ENCODE measurements around the gene HOXA6.

DNA sequence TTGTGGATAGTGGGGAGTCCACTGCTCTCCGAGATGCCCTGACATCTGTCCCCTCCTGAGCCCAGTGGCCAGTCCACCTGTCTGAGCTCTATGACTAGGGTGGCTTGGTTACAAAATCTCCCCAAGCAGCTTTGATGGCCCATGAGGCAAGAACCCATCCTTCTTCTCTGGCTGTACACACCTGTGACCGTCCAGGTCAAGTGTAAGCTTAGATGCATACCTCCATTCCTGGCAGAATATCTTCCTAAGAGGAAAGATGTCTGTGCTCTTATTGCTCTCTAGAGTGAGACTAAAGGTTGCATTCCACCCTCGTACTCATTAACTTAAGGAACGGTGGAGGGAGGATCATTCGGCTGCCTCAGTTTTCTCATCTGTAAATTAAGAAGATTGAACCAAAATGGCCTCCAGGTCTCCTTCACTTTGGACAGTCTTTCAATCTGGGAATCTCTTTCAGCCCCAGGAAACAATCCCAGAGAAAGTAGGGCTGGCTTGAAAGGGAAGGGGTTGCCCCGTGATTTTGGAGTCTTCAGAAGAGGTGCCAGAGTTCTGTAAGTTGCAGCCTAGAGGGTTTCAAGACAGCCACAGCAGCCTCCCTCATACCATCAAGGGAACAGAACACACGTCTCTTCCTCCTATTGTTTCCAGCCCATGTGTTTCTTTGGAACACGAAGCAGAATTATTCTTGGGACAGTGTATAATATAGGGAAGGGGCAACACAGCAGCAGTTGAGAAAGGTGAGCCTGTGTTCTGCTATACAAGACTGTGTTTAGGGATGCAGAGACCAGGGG, 22.5 kb downstream of the HOXA6 start:
- no peak for TF ChIP-seq EP300 (conservative IDR thresholded peaks at IDR 0.05; ENCODE audit: poor library complexity, severe bottlenecking)
- TF ChIP-seq, protein P1, sequence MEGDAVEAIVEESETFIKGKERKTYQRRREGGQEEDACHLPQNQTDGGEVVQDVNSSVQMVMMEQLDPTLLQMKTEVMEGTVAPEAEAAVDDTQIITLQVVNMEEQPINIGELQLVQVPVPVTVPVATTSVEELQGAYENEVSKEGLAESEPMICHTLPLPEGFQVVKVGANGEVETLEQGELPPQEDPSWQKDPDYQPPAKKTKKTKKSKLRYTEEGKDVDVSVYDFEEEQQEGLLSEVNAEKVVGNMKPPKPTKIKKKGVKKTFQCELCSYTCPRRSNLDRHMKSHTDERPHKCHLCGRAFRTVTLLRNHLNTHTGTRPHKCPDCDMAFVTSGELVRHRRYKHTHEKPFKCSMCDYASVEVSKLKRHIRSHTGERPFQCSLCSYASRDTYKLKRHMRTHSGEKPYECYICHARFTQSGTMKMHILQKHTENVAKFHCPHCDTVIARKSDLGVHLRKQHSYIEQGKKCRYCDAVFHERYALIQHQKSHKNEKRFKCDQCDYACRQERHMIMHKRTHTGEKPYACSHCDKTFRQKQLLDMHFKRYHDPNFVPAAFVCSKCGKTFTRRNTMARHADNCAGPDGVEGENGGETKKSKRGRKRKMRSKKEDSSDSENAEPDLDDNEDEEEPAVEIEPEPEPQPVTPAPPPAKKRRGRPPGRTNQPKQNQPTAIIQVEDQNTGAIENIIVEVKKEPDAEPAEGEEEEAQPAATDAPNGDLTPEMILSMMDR (IDR thresholded peaks at IDR 0.05; ENCODE audit: poor library complexity, severe bottlenecking): no peak
- no peak for TF ChIP-seq SMC3 (conservative IDR thresholded peaks at IDR 0.05; ENCODE audit: poor library complexity)
- TF ChIP-seq EZH2 (IDR thresholded peaks at IDR 0.05; ENCODE audit: borderline replicate concordance, insufficient read depth, low read length, poor library complexity, severe bottlenecking): no peak
- TF ChIP-seq TAF1 (IDR thresholded peaks at IDR 0.05; ENCODE audit: low read depth): no peak
- TF ChIP-seq POLR2AphosphoS5 (IDR thresholded peaks at IDR 0.05): no peak
- TF ChIP-seq, protein P2, sequence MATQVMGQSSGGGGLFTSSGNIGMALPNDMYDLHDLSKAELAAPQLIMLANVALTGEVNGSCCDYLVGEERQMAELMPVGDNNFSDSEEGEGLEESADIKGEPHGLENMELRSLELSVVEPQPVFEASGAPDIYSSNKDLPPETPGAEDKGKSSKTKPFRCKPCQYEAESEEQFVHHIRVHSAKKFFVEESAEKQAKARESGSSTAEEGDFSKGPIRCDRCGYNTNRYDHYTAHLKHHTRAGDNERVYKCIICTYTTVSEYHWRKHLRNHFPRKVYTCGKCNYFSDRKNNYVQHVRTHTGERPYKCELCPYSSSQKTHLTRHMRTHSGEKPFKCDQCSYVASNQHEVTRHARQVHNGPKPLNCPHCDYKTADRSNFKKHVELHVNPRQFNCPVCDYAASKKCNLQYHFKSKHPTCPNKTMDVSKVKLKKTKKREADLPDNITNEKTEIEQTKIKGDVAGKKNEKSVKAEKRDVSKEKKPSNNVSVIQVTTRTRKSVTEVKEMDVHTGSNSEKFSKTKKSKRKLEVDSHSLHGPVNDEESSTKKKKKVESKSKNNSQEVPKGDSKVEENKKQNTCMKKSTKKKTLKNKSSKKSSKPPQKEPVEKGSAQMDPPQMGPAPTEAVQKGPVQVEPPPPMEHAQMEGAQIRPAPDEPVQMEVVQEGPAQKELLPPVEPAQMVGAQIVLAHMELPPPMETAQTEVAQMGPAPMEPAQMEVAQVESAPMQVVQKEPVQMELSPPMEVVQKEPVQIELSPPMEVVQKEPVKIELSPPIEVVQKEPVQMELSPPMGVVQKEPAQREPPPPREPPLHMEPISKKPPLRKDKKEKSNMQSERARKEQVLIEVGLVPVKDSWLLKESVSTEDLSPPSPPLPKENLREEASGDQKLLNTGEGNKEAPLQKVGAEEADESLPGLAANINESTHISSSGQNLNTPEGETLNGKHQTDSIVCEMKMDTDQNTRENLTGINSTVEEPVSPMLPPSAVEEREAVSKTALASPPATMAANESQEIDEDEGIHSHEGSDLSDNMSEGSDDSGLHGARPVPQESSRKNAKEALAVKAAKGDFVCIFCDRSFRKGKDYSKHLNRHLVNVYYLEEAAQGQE (IDR thresholded peaks at IDR 0.05; ENCODE audit: borderline replicate concordance): no peak

All from neural cell (in vitro differentiated cells).